Caco-2 (cell line): Measurements from ENCODE around the gene BLVRA. TPM values are rescaled to one million over a fixed set of nuclear protein-coding genes. Genes with fewer than 3 reads are reported as not detected.

Source experiments
- BruUV-seq: library from RNA; stranded (reverse); fragments of 400-500 nt; replicated peaks from 2 replicates; lab custom pipeline; 2021; lab: Mats Ljungman, UMichigan
- CTCF ChIA-PET: fragments of 300-600 bp; sonication (Branson Sonifier 250); formaldehyde crosslinking; loops from one replicate; lab custom pipeline; 2022; ENCODE audit warnings: antibody characterized with exemption; lab: Charles Lee
- POLR2A ChIA-PET: fragments of 300-600 bp; sonication (Branson Sonifier 250); formaldehyde crosslinking; loops from one replicate; lab custom pipeline; 2022; ENCODE audit warnings: antibody characterized with exemption; lab: Charles Lee
- DNase-seq, 2 experiments: peaks; one replicate each; pipeline versions ENCODE4 v3.0.0 to v3.0.0-alpha.2; 2020 to 2022
- H3K27me3 ChIP-seq: replicated peaks from 2 replicates; pipeline ENCODE4 v1.6.0; 2011; ENCODE audit warnings: low read length; ENCODE audit not compliant: control insufficient read depth, insufficient read depth
- H3K36me3 ChIP-seq: 2 replicates; pipeline ENCODE4 v1.5.1; 2011; ENCODE audit warnings: low read length; ENCODE audit not compliant: control insufficient read depth, insufficient read depth
- H3K4me1 ChIP-seq: fragments of 250-450 bp; sonication (Bioruptor Pico); 2 replicates; pipeline ENCODE4 v1.5.1; 2020; ENCODE audit warnings: mild to moderate bottlenecking
- H3K4me3 ChIP-seq: 2 replicates; pipeline ENCODE4 v1.5.1; 2011; ENCODE audit warnings: low read depth, mild to moderate bottlenecking, control low read depth, low read length
- H3K9me3 ChIP-seq: fragments of 250-450 bp; sonication (Bioruptor Pico); 2 replicates; pipeline ENCODE4 v1.5.1; 2020; ENCODE audit warnings: mild to moderate bottlenecking, moderate library complexity
- H3K27ac Mint-ChIP-seq: one replicate; pipeline ENCODE4 v1.8.0; 2022; ENCODE audit warnings: mixed read lengths; ENCODE audit not compliant: unreplicated experiment
- H3K27me3 Mint-ChIP-seq: one replicate; pipeline ENCODE4 v1.8.0; 2022; ENCODE audit warnings: mixed read lengths; ENCODE audit not compliant: insufficient read depth, unreplicated experiment
- H3K36me3 Mint-ChIP-seq: one replicate; pipeline ENCODE4 v1.8.0; 2022; ENCODE audit warnings: mild to moderate bottlenecking, mixed read lengths; ENCODE audit not compliant: insufficient read depth, unreplicated experiment
- H3K4me1 Mint-ChIP-seq: one replicate; pipeline ENCODE4 v1.8.0; 2022; ENCODE audit warnings: low read depth, mixed read lengths; ENCODE audit not compliant: unreplicated experiment
- H3K4me3 Mint-ChIP-seq: one replicate; pipeline ENCODE4 v1.8.0; 2022; ENCODE audit warnings: mild to moderate bottlenecking, moderate library complexity, mixed read lengths; ENCODE audit not compliant: unreplicated experiment
- H3K9me3 Mint-ChIP-seq: one replicate; pipeline ENCODE4 v1.8.0; 2022; ENCODE audit warnings: mixed read lengths; ENCODE audit not compliant: unreplicated experiment
- intact Hi-C: fragments of 100-400 bp; cut with micrococcal nuclease; formaldehyde crosslinking; loops from one replicate; pipeline ENCODE4 v1.10.0; 2022; ENCODE audit not compliant: unreplicated experiment
- total RNA-seq: library from RNA; stranded (reverse); gene quantifications from 2 replicates; pipeline ENCODE4 v1.2.3, GENCODE V29; 2022
- TF ChIP-seq, protein P1 (sequence below), 2 experiments: fragments of 200-600 bp in 1 of 2; IDR thresholded peaks; 1 replicate in 1 of 2; 2 replicates in 1 of 2; pipeline versions ENCODE4 v1.5.1 to v1.8.0; 2011 to 2022; ENCODE audit warnings: antibody characterized with exemption in 1 of 2, control low read depth in 1 of 2, inconsistent platforms in 1 of 2, low read depth in 1 of 2, low read length in 1 of 2, mild to moderate bottlenecking in 1 of 2, moderate library complexity in 1 of 2; ENCODE audit not compliant: insufficient read depth in 1 of 2, severe bottlenecking in 1 of 2, unreplicated experiment in 1 of 2

The BLVRA gene
- total RNA-seq, 1 experiment from 2014 or later = 27.9 TPM

GRCh38 chr7:43850348-43851116, 92.1 kb downstream of the BLVRA start:
- H3K9me3 ChIP-seq = no peaks in the 10 kb centered on the region; the same call in 1 of the 2 replicates
- no peaks in the 10 kb centered on the region for H3K36me3 Mint-ChIP-seq
- H3K9me3 Mint-ChIP-seq = peaks cover 8% of the 10 kb centered on the region
- no peaks in the 10 kb centered on the region for H3K36me3 ChIP-seq
- H3K27me3 Mint-ChIP-seq = no peaks in the 10 kb centered on the region
- intact Hi-C loops = loop anchor here (5.0 kb wide), 1 partner anchor 102 kb away; no protein-coding TSS in a partner anchor
- ChIA-PET POLR2A (no interaction called here), CTCF (no interaction called here)
- H3K27me3 ChIP-seq = no peaks in the 10 kb centered on the region
- H3K4me1 ChIP-seq = no peaks in the 10 kb centered on the region
- BruUV-seq = no TSS peak
- no peak overlapping the region for H3K27ac Mint-ChIP-seq
- no peak for DNase-seq
- no peak overlapping the region for H3K4me3 ChIP-seq
- TF ChIP-seq, protein P1, sequence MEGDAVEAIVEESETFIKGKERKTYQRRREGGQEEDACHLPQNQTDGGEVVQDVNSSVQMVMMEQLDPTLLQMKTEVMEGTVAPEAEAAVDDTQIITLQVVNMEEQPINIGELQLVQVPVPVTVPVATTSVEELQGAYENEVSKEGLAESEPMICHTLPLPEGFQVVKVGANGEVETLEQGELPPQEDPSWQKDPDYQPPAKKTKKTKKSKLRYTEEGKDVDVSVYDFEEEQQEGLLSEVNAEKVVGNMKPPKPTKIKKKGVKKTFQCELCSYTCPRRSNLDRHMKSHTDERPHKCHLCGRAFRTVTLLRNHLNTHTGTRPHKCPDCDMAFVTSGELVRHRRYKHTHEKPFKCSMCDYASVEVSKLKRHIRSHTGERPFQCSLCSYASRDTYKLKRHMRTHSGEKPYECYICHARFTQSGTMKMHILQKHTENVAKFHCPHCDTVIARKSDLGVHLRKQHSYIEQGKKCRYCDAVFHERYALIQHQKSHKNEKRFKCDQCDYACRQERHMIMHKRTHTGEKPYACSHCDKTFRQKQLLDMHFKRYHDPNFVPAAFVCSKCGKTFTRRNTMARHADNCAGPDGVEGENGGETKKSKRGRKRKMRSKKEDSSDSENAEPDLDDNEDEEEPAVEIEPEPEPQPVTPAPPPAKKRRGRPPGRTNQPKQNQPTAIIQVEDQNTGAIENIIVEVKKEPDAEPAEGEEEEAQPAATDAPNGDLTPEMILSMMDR (IDR thresholded peaks at IDR 0.05; ENCODE audit: insufficient read depth in 1 of 2, low read depth in 1 of 2, low read length in 1 of 2, severe bottlenecking in 1 of 2, unreplicated experiment in 1 of 2) = no peak
- H3K4me1 Mint-ChIP-seq = no peaks in the 10 kb centered on the region
- no peak overlapping the region for H3K4me3 Mint-ChIP-seq

- no peaks in the 10 kb centered on the region for H3K36me3 Mint-ChIP-seq
- no peak for DNase-seq
- no peak overlapping the region for H3K4me3 ChIP-seq
- H3K27me3 Mint-ChIP-seq = no peaks in the 10 kb centered on the region
- no peaks in the 10 kb centered on the region for H3K4me1 ChIP-seq
- no TSS peak for BruUV-seq
- TF ChIP-seq, protein P1 (IDR thresholded peaks at IDR 0.05; ENCODE audit: insufficient read depth in 1 of 2, low read depth in 1 of 2, low read length in 1 of 2, severe bottlenecking in 1 of 2, unreplicated experiment in 1 of 2) = no peak
- H3K27me3 ChIP-seq = no peaks in the 10 kb centered on the region
- H3K9me3 Mint-ChIP-seq = peaks cover 8% of the 10 kb centered on the region
- H3K4me1 Mint-ChIP-seq = no peaks in the 10 kb centered on the region
- POLR2A ChIA-PET = no interaction called here
- H3K36me3 ChIP-seq = no peaks in the 10 kb centered on the region
- intact Hi-C loops = loop anchor here (5.0 kb wide), 1 partner anchor 100 kb away; no protein-coding TSS in a partner anchor
- H3K4me3 Mint-ChIP-seq = no peak overlapping the region
- CTCF ChIA-PET = no interaction called here
- H3K9me3 ChIP-seq = no peaks in the 10 kb centered on the region; the same call in 1 of the 2 replicates
- no peak overlapping the region for H3K27ac Mint-ChIP-seq
Measured at GRCh38 chr7:43851805-43852204, 93.3 kb downstream of the BLVRA start.

DNA sequence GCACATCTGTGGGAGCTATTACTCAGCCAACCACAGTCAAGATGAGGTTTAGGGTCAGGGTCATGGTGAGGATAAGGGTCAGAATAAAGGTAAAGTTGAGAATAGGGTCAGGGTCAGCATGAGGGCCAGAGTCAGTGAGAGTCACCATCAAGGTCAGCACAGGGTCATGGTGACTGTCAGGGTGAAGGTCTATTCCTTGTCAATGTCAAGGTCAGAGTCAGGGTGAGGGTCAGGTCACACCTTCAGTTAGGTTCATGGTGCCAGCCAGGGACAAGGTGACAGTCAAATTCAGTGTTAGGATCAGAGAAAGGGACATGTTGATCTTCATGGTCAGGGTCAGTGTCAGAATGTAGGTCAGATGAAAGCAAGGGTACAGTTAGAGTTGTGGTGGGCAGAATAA, 96.7 kb downstream of the BLVRA start:
- H3K4me1 ChIP-seq = no peaks in the 10 kb centered on the region
- peaks cover 17% of the 10 kb centered on the region for H3K9me3 Mint-ChIP-seq
- no peaks in the 10 kb centered on the region for H3K27me3 Mint-ChIP-seq
- no peak overlapping the region for H3K4me3 ChIP-seq
- BruUV-seq = no TSS peak
- H3K9me3 ChIP-seq = no peaks in the 10 kb centered on the region; the same call in 1 of the 2 replicates
- ChIA-PET CTCF (no interaction called here), POLR2A (no interaction called here)
- intact Hi-C loops = no loop called here
- no peak for DNase-seq
- H3K36me3 Mint-ChIP-seq = no peaks in the 10 kb centered on the region
- H3K27ac Mint-ChIP-seq = no peak overlapping the region
- no peaks in the 10 kb centered on the region for H3K36me3 ChIP-seq
- no peaks in the 10 kb centered on the region for H3K27me3 ChIP-seq
- H3K4me1 Mint-ChIP-seq = no peaks in the 10 kb centered on the region
- no peak overlapping the region for H3K4me3 Mint-ChIP-seq
- TF ChIP-seq, protein P1 (IDR thresholded peaks at IDR 0.05; ENCODE audit: insufficient read depth in 1 of 2, low read depth in 1 of 2, low read length in 1 of 2, severe bottlenecking in 1 of 2, unreplicated experiment in 1 of 2) = no peak
